H9 (cell line): ENCODE data around the gene TSPAN11. TPM values are rescaled to one million over a fixed set of nuclear protein-coding genes. Genes with fewer than 3 reads are reported as not detected.

Experiments used
- DNase-seq: peaks from one replicate; pipeline ENCODE4 v3.0.0-alpha.2; 2017
- H2AFZ ChIP-seq: one replicate; pipeline ENCODE4 v1.6.1; 2013; ENCODE audit warnings: mild to moderate bottlenecking, low read length, control low read depth, moderate library complexity
- H2AK5ac ChIP-seq: 2 replicates; pipeline ENCODE4 v1.6.1; 2013; ENCODE audit warnings: low read length, control low read depth, mixed read lengths; ENCODE audit not compliant: insufficient read length
- H2BK120ac ChIP-seq: one replicate; pipeline ENCODE4 v1.6.1; 2013; ENCODE audit warnings: low read depth, mild to moderate bottlenecking, low read length, control low read depth, inconsistent platforms; ENCODE audit not compliant: poor library complexity, severe bottlenecking
- H2BK12ac ChIP-seq: 2 replicates; pipeline ENCODE4 v1.6.1; 2013; ENCODE audit warnings: low read length, control low read depth, mixed read lengths, low read depth; ENCODE audit not compliant: insufficient read length
- H2BK15ac ChIP-seq: 2 replicates; pipeline ENCODE4 v1.6.1; 2013; ENCODE audit warnings: low read depth, low read length, control low read depth
- H2BK20ac ChIP-seq: one replicate; pipeline ENCODE4 v1.6.1; 2013; ENCODE audit warnings: low read depth, mild to moderate bottlenecking, low read length, control low read depth, inconsistent platforms; ENCODE audit not compliant: poor library complexity, severe bottlenecking
- H2BK5ac ChIP-seq: 2 replicates; pipeline ENCODE4 v1.6.1; 2013; ENCODE audit warnings: low read length, control low read depth, mixed read lengths; ENCODE audit not compliant: insufficient read length
- H3K14ac ChIP-seq: 2 replicates; pipeline ENCODE4 v1.6.1; 2013; ENCODE audit warnings: low read length, control low read depth; ENCODE audit not compliant: insufficient read depth
- H3K18ac ChIP-seq: 2 replicates; pipeline ENCODE4 v1.6.1; 2013; ENCODE audit warnings: low read depth, mild to moderate bottlenecking, mixed read lengths, low read length, control low read depth; ENCODE audit not compliant: insufficient read length
- H3K23ac ChIP-seq: 2 replicates; pipeline ENCODE4 v1.6.1; 2013; ENCODE audit warnings: low read length, control low read depth, mixed read lengths, low read depth; ENCODE audit not compliant: insufficient read length
- H3K23me2 ChIP-seq: 2 replicates; pipeline ENCODE4 v1.6.1; 2013; ENCODE audit warnings: low read depth, mild to moderate bottlenecking, mixed read lengths, low read length, control low read depth; ENCODE audit not compliant: insufficient read length, poor library complexity, severe bottlenecking
- H3K27ac ChIP-seq: 2 replicates; pipeline ENCODE4 v1.5.1; 2013; ENCODE audit warnings: low read length, control low read depth, mixed read lengths, low read depth; ENCODE audit not compliant: insufficient read length
- H3K27me3 ChIP-seq: 2 replicates; pipeline ENCODE4 v1.6.1; 2013; ENCODE audit warnings: low read length, control low read depth, inconsistent platforms; ENCODE audit not compliant: insufficient read depth
- H3K4ac ChIP-seq: 2 replicates; pipeline ENCODE4 v1.6.1; 2013; ENCODE audit warnings: low read depth, mild to moderate bottlenecking, control low read depth, inconsistent platforms, low read length, moderate library complexity
- H3K4me1 ChIP-seq: 2 replicates; pipeline ENCODE4 v1.6.1; 2013; ENCODE audit warnings: low read length, control low read depth, inconsistent platforms; ENCODE audit not compliant: insufficient read depth
- H3K4me2 ChIP-seq: 2 replicates; pipeline ENCODE4 v1.6.1; 2013; ENCODE audit warnings: low read length, control low read depth, mixed read lengths; ENCODE audit not compliant: insufficient read length, insufficient read depth
- H3K56ac ChIP-seq: 2 replicates; pipeline ENCODE4 v1.6.1; 2013; ENCODE audit warnings: low read depth, mild to moderate bottlenecking, mixed read lengths, low read length, control low read depth; ENCODE audit not compliant: insufficient read length
- H3K79me1 ChIP-seq: 2 replicates; pipeline ENCODE4 v1.6.1; 2013; ENCODE audit warnings: low read depth, mild to moderate bottlenecking, moderate library complexity, low read length, control low read depth, inconsistent platforms; ENCODE audit not compliant: insufficient read depth, poor library complexity, severe bottlenecking
- H3K79me2 ChIP-seq: 2 replicates; pipeline ENCODE4 v1.6.1; 2013; ENCODE audit warnings: low read length, control low read depth, inconsistent platforms; ENCODE audit not compliant: insufficient read depth
- H3K9ac ChIP-seq: 2 replicates; pipeline ENCODE4 v1.6.1; 2013; ENCODE audit warnings: low read length, control low read depth, mixed read lengths; ENCODE audit not compliant: insufficient read length; ENCODE audit errors: extremely low read depth
- H3K9me3 ChIP-seq: one replicate; pipeline ENCODE4 v1.6.1; 2013; ENCODE audit warnings: low read depth, low read length, inconsistent platforms; ENCODE audit not compliant: control insufficient read depth
- H3T11ph ChIP-seq: one replicate; pipeline ENCODE4 v1.6.1; 2013; ENCODE audit warnings: mild to moderate bottlenecking, low read length, control low read depth, inconsistent platforms
- H4K20me1 ChIP-seq: one replicate; pipeline ENCODE4 v1.6.1; 2013; ENCODE audit not compliant: control insufficient read depth, insufficient read length, insufficient read depth
- H4K5ac ChIP-seq: 2 replicates; pipeline ENCODE4 v1.6.1; 2013; ENCODE audit warnings: low read depth, mild to moderate bottlenecking, mixed read lengths, low read length, control low read depth; ENCODE audit not compliant: insufficient read length
- H4K8ac ChIP-seq: replicated peaks from 2 replicates; pipeline ENCODE4 v1.6.1; 2013; ENCODE audit warnings: low read length, control low read depth, mixed read lengths, low read depth; ENCODE audit not compliant: insufficient read length
- H4K91ac ChIP-seq: 2 replicates; pipeline ENCODE4 v1.6.1; 2013; ENCODE audit warnings: low read depth, mild to moderate bottlenecking, moderate library complexity, mixed read lengths, low read length, control low read depth; ENCODE audit not compliant: insufficient read length
- H3K27ac Mint-ChIP-seq, 3 experiments: 2 replicates in 2 of 3; 3 replicates in 1 of 3; pipeline ENCODE4 v1.8.0; 2020 to 2021; ENCODE audit warnings: mixed read lengths in 3 of 3, mild to moderate bottlenecking in 1 of 3, moderate library complexity in 1 of 3
- H3K27me3 Mint-ChIP-seq: 2 replicates; pipeline ENCODE4 v1.8.0; 2021; ENCODE audit warnings: low read depth, mild to moderate bottlenecking, moderate library complexity, mixed read lengths
- H3K36me3 Mint-ChIP-seq, 3 experiments: 2 replicates in 2 of 3; 3 replicates in 1 of 3; pipeline ENCODE4 v1.8.0; 2020 to 2021; ENCODE audit warnings: low read depth in 3 of 3, mixed read lengths in 3 of 3; ENCODE audit not compliant: insufficient read depth in 1 of 3
- H3K4me1 Mint-ChIP-seq, 2 experiments: 2 replicates each; pipeline ENCODE4 v1.8.0; 2020; ENCODE audit warnings: mixed read lengths in 2 of 2
- H3K4me3 Mint-ChIP-seq, 2 experiments: 2 replicates in 1 of 2; 3 replicates in 1 of 2; pipeline ENCODE4 v1.8.0; 2020 to 2021; ENCODE audit warnings: mild to moderate bottlenecking in 2 of 2, mixed read lengths in 2 of 2, moderate library complexity in 1 of 2
- H3K9me3 Mint-ChIP-seq, 2 experiments: 2 replicates in 1 of 2; 3 replicates in 1 of 2; pipeline ENCODE4 v1.8.0; 2020; ENCODE audit warnings: mild to moderate bottlenecking in 2 of 2, mixed read lengths in 2 of 2, moderate library complexity in 1 of 2
- CTCF ChIP-seq: fragments of 200-600 bp; sonication (generic); conservative IDR thresholded peaks from 3 replicates; pipeline ENCODE4 v1.8.0; 2021; ENCODE audit warnings: antibody characterized with exemption, mild to moderate bottlenecking
- WGBS: extraction: QIAGEN DNeasy Blood & Tissue Kit; methylation state at CpG from one replicate; pipeline ENCODE4 v1.1.7; 2013; ENCODE audit warnings: missing lambda C conversion rate, low lambda C conversion rate, mixed read lengths; ENCODE audit not compliant: insufficient read length; ENCODE audit errors: extremely low coverage; 5-methylcytosine and 5-hydroxymethylcytosine counted together
- total RNA-seq: library from RNA; stranded (reverse); gene quantifications from 2 replicates; pipeline ENCODE4 v1.2.1, GENCODE V29; 2021

TSPAN11 gene
- total RNA-seq, 1 experiment from 2014 or later = 4.2 TPM

- Histone ChIP-seq H3K9me3 (no peaks in the 10 kb centered on the region), H3K4ac (no peak overlapping the region), H4K8ac (no peak overlapping the region), H2BK120ac (no peak overlapping the region), H3K14ac (no peak overlapping the region), H3K4me1 (no peaks in the 10 kb centered on the region), H3K23me2 (no peaks in the 10 kb centered on the region), H2BK5ac (no peak overlapping the region), H2BK20ac (no peak overlapping the region), H2AFZ (no peak overlapping the region), H3K27me3 (no peaks in the 10 kb centered on the region), H3K4me2 (no peak overlapping the region), H3K79me1 (no peaks in the 10 kb centered on the region), H3T11ph (no peak overlapping the region), H4K91ac (no peak overlapping the region), H2AK5ac (no peak overlapping the region), H3K18ac (no peak overlapping the region), H3K79me2 (no peaks in the 10 kb centered on the region), H2BK12ac (no peak overlapping the region), H4K5ac (no peak overlapping the region), H3K23ac (no peak overlapping the region), H3K27ac (no peak overlapping the region), H4K20me1 (no peaks in the 10 kb centered on the region), H2BK15ac (no peak overlapping the region), H3K56ac (no peak overlapping the region), H3K9ac (no peak overlapping the region)
- peaks cover 5% of the 10 kb centered on the region; the same call in 1 of the 2 replicates for H3K27me3 Mint-ChIP-seq
- no peaks in the 10 kb centered on the region for H3K36me3 Mint-ChIP-seq
- peaks cover 0 to 5% of the 10 kb centered on the region in 2 experiments; a peak in 1 of 4 replicates for H3K4me1 Mint-ChIP-seq
- TF ChIP-seq CTCF = no peak
- peaks cover 0 to 4% of the 10 kb centered on the region in 2 experiments; a peak in 2 of 5 replicates for H3K9me3 Mint-ChIP-seq
- no CpG with 5 or more reads among the region's 1 CpG for whole genome bisulfite sequencing
- no peak for DNase-seq
- H3K4me3 Mint-ChIP-seq = no peak overlapping the region
- H3K27ac Mint-ChIP-seq = no peak overlapping the region
Observed at GRCh38 chr12:30898846-30899245, 27.7 kb upstream of the TSPAN11 start.
